HepG2 (cell line): Measurements from ENCODE around the gene FOSB. TPM values are rescaled to one million over a fixed set of nuclear protein-coding genes. Genes with fewer than 3 reads are reported as not detected.

ENCODE experiments used
- E2F1 ChIP-seq: sonication (generic); formaldehyde crosslinking; IDR thresholded peaks from 2 replicates; pipeline ENCODE4 v1.5.0; 2020; ENCODE audit warnings: missing genetic modification reagents
- ESRRA ChIP-seq: sonication (generic); formaldehyde crosslinking; IDR thresholded peaks from 2 replicates; pipeline ENCODE4 v1.5.1; 2020; ENCODE audit warnings: mild to moderate bottlenecking, low read depth, missing genetic modification reagents
- KDM3A ChIP-seq: IDR thresholded peaks from 2 replicates; pipeline ENCODE4 v1.6.1; 2018; ENCODE audit warnings: low read depth, missing compliant biosample characterization
- KLF12 ChIP-seq: sonication (generic); formaldehyde crosslinking; IDR thresholded peaks from 2 replicates; pipeline ENCODE4 v1.4.0; 2020; ENCODE audit warnings: missing genetic modification reagents, borderline replicate concordance
- KMT2B ChIP-seq: IDR thresholded peaks from 2 replicates; pipeline ENCODE4 v1.6.1; 2016; ENCODE audit warnings: missing genetic modification reagents, missing compliant biosample characterization
- LRRFIP1 ChIP-seq: sonication (generic); formaldehyde crosslinking; conservative IDR thresholded peaks from 2 replicates; pipeline ENCODE4 v1.4.0; 2020; ENCODE audit warnings: missing genetic modification reagents
- MEIS1 ChIP-seq: sonication (generic); formaldehyde crosslinking; IDR thresholded peaks from 2 replicates; pipeline ENCODE4 v1.9.0; 2021; ENCODE audit warnings: mild to moderate bottlenecking, missing genetic modification reagents, moderate library complexity, borderline replicate concordance
- MZF1 ChIP-seq: sonication (generic); formaldehyde crosslinking; IDR thresholded peaks from 2 replicates; pipeline ENCODE4 v1.8.1; 2023; ENCODE audit warnings: mild to moderate bottlenecking, missing genetic modification reagents, borderline replicate concordance
- NFE2L2 ChIP-seq: fragments of 150-350 bp; IDR thresholded peaks from 2 replicates; pipeline ENCODE4 v1.6.1; 2014; ENCODE audit warnings: low read length
- NFYC ChIP-seq: IDR thresholded peaks from 2 replicates; pipeline ENCODE4 v1.6.1; 2016; ENCODE audit warnings: missing genetic modification reagents, missing compliant biosample characterization
- NKX3-1 ChIP-seq: sonication (generic); formaldehyde crosslinking; IDR thresholded peaks from 2 replicates; pipeline ENCODE4 v1.5.0; 2020; ENCODE audit warnings: missing genetic modification reagents
- RFX3 ChIP-seq: IDR thresholded peaks from 2 replicates; pipeline ENCODE4 v1.6.1; 2016; ENCODE audit warnings: missing biosample characterization, missing genetic modification reagents
- ZNF274 ChIP-seq: sonication (generic); formaldehyde crosslinking; IDR thresholded peaks from 2 replicates; pipeline ENCODE4 v1.5.1; 2020; ENCODE audit warnings: mild to moderate bottlenecking, missing genetic modification reagents
- ZNF331 ChIP-seq: sonication (generic); formaldehyde crosslinking; IDR thresholded peaks from 2 replicates; pipeline ENCODE4 v1.4.0; 2020; ENCODE audit warnings: missing genetic modification reagents
- ZNF354B ChIP-seq: sonication (generic); formaldehyde crosslinking; IDR thresholded peaks from 2 replicates; pipeline ENCODE4 v1.8.0; 2022; ENCODE audit warnings: mild to moderate bottlenecking, missing genetic modification reagents
- ZNF558 ChIP-seq: sonication (generic); formaldehyde crosslinking; IDR thresholded peaks from 2 replicates; pipeline ENCODE4 v1.9.0; 2022; ENCODE audit warnings: mild to moderate bottlenecking, missing genetic modification reagents, borderline replicate concordance
- ZNF614 ChIP-seq: IDR thresholded peaks from 2 replicates; pipeline ENCODE4 v1.6.1; 2018; ENCODE audit warnings: missing biosample characterization, missing genetic modification reagents, inconsistent platforms, borderline replicate concordance
- ZNF724P ChIP-seq: sonication (generic); formaldehyde crosslinking; IDR thresholded peaks from 2 replicates; pipeline ENCODE4 v1.8.0; 2022; ENCODE audit warnings: missing genetic modification reagents, borderline replicate concordance
- ZNF777 ChIP-seq: sonication (generic); formaldehyde crosslinking; IDR thresholded peaks from 2 replicates; pipeline ENCODE4 v1.4.0; 2020; ENCODE audit warnings: missing genetic modification reagents
- ZSCAN9 ChIP-seq: IDR thresholded peaks from 2 replicates; pipeline ENCODE4 v1.6.1; 2016; ENCODE audit warnings: borderline replicate concordance
- polyA plus RNA-seq, 8 experiments: library from polyadenylated mRNA; depleted of rRNA in 3 of 8; stranded (reverse) in 7 of 8; unstranded in 1 of 8; fragments of >200 nt; fragmentation: Illumina TruSeq in 4 of 8; extraction: Trizol in 4 of 8; gene quantifications; 2 replicates each; pipeline versions ENCODE4 v1.2.1 to v1.2.3, GENCODE V29; 2011 to 2016; ENCODE audit warnings: low read depth in 4 of 8, missing spikeins in 1 of 8, mixed read lengths in 1 of 8; ENCODE audit not compliant: insufficient read depth in 1 of 8
- total RNA-seq, 5 experiments: library from RNA; depleted of rRNA; stranded (reverse); fragments of >200 nt; fragmentation: Illumina TruSeq; extraction: Trizol; gene quantifications; 2 replicates each; pipeline ENCODE4 v1.2.3, GENCODE V29; 2016; ENCODE audit warnings: low read depth in 1 of 5
- TF ChIP-seq, protein P1 (sequence below): sonication (generic); formaldehyde crosslinking; IDR thresholded peaks from 2 replicates; pipeline ENCODE4 v1.8.0; 2022; ENCODE audit warnings: mild to moderate bottlenecking, missing genetic modification reagents, moderate library complexity
- TF ChIP-seq, protein P2 (sequence below): sonication (generic); formaldehyde crosslinking; IDR thresholded peaks from 2 replicates; pipeline ENCODE4 v1.5.0; 2020; ENCODE audit warnings: missing genetic modification reagents

FOSB gene
- total and polyA plus RNA-seq, 2 of the 13 experiments (the other 11 are each of a cell fraction or from before 2014, with no cell fraction given) = 2.8 to 6.0 TPM

- peak; percentile 74; the same call in 1 of the 2 replicates for TF ChIP-seq ZNF724P
- TF ChIP-seq KLF12 (CRISPR knock-in tag) = peak; percentile 65; the same call in 1 of the 2 replicates
- 0 out of 2 replicates have a peak, but pooled peaks have one; percentile 24 for TF ChIP-seq ZNF777 (CRISPR knock-in tag)
- peak; percentile 86; the same call in 1 of the 2 replicates for TF ChIP-seq ZNF274 (CRISPR knock-in tag)
- 0 out of 2 replicates have a peak, but pooled peaks have one; percentile 25 for TF ChIP-seq ESRRA
- peak; percentile 97 for TF ChIP-seq ZSCAN9 (CRISPR knock-in tag)
- no peak for TF ChIP-seq LRRFIP1 (CRISPR knock-in tag)
- TF ChIP-seq, protein P1, sequence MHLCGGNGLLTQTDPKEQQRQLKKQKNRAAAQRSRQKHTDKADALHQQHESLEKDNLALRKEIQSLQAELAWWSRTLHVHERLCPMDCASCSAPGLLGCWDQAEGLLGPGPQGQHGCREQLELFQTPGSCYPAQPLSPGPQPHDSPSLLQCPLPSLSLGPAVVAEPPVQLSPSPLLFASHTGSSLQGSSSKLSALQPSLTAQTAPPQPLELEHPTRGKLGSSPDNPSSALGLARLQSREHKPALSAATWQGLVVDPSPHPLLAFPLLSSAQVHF (CRISPR knock-in tag) = peak; percentile 78; the same call in 1 of the 2 replicates
- peak; percentile 73 for TF ChIP-seq ZNF331 (CRISPR knock-in tag)
- no peak for TF ChIP-seq MEIS1
- no peak for TF ChIP-seq NFE2L2
- TF ChIP-seq ZNF614 (CRISPR knock-in tag) = no peak
- peak; percentile 72; the same call in 1 of the 2 replicates for TF ChIP-seq ZNF558 (CRISPR knock-in tag)
- TF ChIP-seq RFX3 = no peak
- TF ChIP-seq KMT2B (CRISPR knock-in tag) = peak; percentile 62; the same call in 1 of the 2 replicates
- TF ChIP-seq E2F1 (CRISPR knock-in tag) = 0 out of 2 replicates have a peak, but pooled peaks have one; percentile 38
- TF ChIP-seq MZF1 = no peak
- TF ChIP-seq ZNF354B (CRISPR knock-in tag) = no peak
- TF ChIP-seq, protein P2, sequence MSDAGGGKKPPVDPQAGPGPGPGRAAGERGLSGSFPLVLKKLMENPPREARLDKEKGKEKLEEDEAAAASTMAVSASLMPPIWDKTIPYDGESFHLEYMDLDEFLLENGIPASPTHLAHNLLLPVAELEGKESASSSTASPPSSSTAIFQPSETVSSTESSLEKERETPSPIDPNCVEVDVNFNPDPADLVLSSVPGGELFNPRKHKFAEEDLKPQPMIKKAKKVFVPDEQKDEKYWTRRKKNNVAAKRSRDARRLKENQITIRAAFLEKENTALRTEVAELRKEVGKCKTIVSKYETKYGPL = peak; percentile 35; the same call in 1 of the 2 replicates
- peak; percentile 85; the same call in 1 of the 2 replicates for TF ChIP-seq KDM3A (CRISPR knock-in tag)
- TF ChIP-seq NKX3-1 (CRISPR knock-in tag) = peak; percentile 88; the same call in 1 of the 2 replicates
- TF ChIP-seq NFYC (CRISPR knock-in tag) = no peak
These were observed 28.7 kb downstream of the FOSB start (continued) for GRCh38 chr19:45496349-45496953.
